ENCODE measurements around the gene TIMP4. TPM values are rescaled to one million over a fixed set of nuclear protein-coding genes. Genes with fewer than 3 reads are reported as not detected.

TIMP4 gene
- total and polyA plus RNA-seq, 2 of the 4 experiments (the other 2 are of a cell fraction), result 0.39 to 0.54 TPM

DNA sequence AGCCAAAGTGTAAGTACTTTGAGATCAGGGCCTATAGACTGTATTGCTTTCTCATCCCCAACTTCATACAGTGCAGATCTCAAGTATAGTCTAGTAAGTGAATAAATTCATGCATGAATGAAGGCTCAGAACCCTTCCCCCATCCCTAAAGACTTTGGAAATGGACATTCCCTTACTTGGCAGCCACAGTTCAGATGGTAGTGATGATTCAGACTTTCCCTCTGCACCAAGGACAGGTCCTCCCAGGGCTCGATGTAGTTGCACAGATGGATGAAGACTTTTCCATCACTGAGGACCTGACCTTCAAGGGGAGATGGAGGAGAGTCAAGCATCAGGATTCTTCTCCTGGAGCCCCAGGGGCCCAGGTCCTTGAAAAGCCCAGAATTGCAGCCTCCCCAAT, 4.6 kb downstream of the TIMP4 start:
- H4K8ac ChIP-seq (ENCODE audit: low read depth in 2 of 2, low read length in 2 of 2), result no peak overlapping the region
- no peak overlapping the region for H2BK20ac ChIP-seq (ENCODE audit: low read depth, low read length)
- no TSS peak for BruUV-seq (replicated peaks)
- peak; percentile 8 for DNase-seq
- WGBS, 2 experiments (ENCODE audit: extremely low coverage in 2 of 2, insufficient read length in 1 of 2), result no CpG with 5 or more reads among the region's 1 CpG
- ChIA-PET POLR2A (ENCODE audit: unreplicated experiment) (no interaction called here), CTCF (no interaction called here)
- no peak overlapping the region for H3K18ac ChIP-seq (ENCODE audit: low read depth, low read length)
- peaks cover 30% of the 10 kb centered on the region for H3K27me3 ChIP-seq (ENCODE audit: control insufficient read depth, insufficient read depth, low read length)
- no peak overlapping the region for H3K14ac ChIP-seq (replicated peaks; ENCODE audit: low read depth, low read length)
- no peak overlapping the region for H3K56ac ChIP-seq (ENCODE audit: extremely low read depth, insufficient read depth, low read length)
- no peak overlapping the region for H3K4me3 ChIP-seq (ENCODE audit: insufficient read depth, low read depth, low read length)
- no peaks in the 10 kb centered on the region for H3K79me1 ChIP-seq (ENCODE audit: low read depth in 1 of 2, low read length in 2 of 2)
- H2AFZ ChIP-seq (replicated peaks; ENCODE audit: low read length, poor library complexity), result no peak overlapping the region
- H3K4ac ChIP-seq (ENCODE audit: low read depth, low read length), result no peak overlapping the region
- no peak overlapping the region for H3K23ac ChIP-seq (ENCODE audit: low read depth, low read length)
- H3K9me1 ChIP-seq (ENCODE audit: insufficient read depth, low read length), result peaks cover 6% of the 10 kb centered on the region
- no peak overlapping the region for H4K91ac ChIP-seq (ENCODE audit: insufficient read depth, low read depth, low read length)
- no peak overlapping the region for H4K5ac ChIP-seq (ENCODE audit: low read depth, low read length)
- no peak overlapping the region for H2BK15ac ChIP-seq (ENCODE audit: low read depth, low read length)
- TF ChIP-seq NFE2L2 (IDR thresholded peaks at IDR 0.05; ENCODE audit: low read depth, low read length) (no peak), MAFK (IDR thresholded peaks at IDR 0.05; ENCODE audit: low read depth, low read length) (no peak), RCOR1 (IDR thresholded peaks at IDR 0.05; ENCODE audit: insufficient replicate concordance, low read length) (no peak), FOS (IDR thresholded peaks at IDR 0.05; ENCODE audit: low read depth, low read length) (no peak), BHLHE40 (IDR thresholded peaks at IDR 0.05; ENCODE audit: low read depth, low read length) (no peak), CEBPB (IDR thresholded peaks at IDR 0.05; ENCODE audit: low read depth, low read length) (no peak), POLR2A (IDR thresholded peaks at IDR 0.05; ENCODE audit: low read depth, low read length) (no peak), CHD1 (IDR thresholded peaks at IDR 0.05; ENCODE audit: low read depth, low read length) (no peak), CTCF (conservative IDR thresholded peaks at IDR 0.05; ENCODE audit: low read depth, low read length) (no peak), SMC3 (IDR thresholded peaks at IDR 0.05; ENCODE audit: low read depth, low read length) (no peak), MAZ (IDR thresholded peaks at IDR 0.05; ENCODE audit: borderline replicate concordance, low read depth, low read length) (no peak), ELK1 (IDR thresholded peaks at IDR 0.05; ENCODE audit: borderline replicate concordance, low read depth, low read length) (no peak), RAD21 (IDR thresholded peaks at IDR 0.05; ENCODE audit: low read length) (no peak), RFX5 (IDR thresholded peaks at IDR 0.05; ENCODE audit: low read depth, low read length) (no peak), MXI1 (IDR thresholded peaks at IDR 0.05; ENCODE audit: borderline replicate concordance, low read depth, low read length) (no peak)
- TF ChIP-seq, protein P1, sequence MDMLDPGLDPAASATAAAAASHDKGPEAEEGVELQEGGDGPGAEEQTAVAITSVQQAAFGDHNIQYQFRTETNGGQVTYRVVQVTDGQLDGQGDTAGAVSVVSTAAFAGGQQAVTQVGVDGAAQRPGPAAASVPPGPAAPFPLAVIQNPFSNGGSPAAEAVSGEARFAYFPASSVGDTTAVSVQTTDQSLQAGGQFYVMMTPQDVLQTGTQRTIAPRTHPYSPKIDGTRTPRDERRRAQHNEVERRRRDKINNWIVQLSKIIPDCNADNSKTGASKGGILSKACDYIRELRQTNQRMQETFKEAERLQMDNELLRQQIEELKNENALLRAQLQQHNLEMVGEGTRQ (IDR thresholded peaks at IDR 0.05; ENCODE audit: low read depth, low read length), result no peak
- no peaks in the 10 kb centered on the region for H4K20me1 ChIP-seq (ENCODE audit: insufficient read depth, low read length)
- in situ Hi-C loops (cut with MboI; ENCODE audit: low sequenced_read_pairs), result no loop called here
- intact Hi-C loops (cut with micrococcal nuclease), result no loop called here
- H2AK9ac ChIP-seq (replicated peaks; ENCODE audit: low read depth, low read length, poor library complexity), result no peak overlapping the region
- no peaks in the 10 kb centered on the region for H3K9me3 ChIP-seq (ENCODE audit: control insufficient read depth, insufficient read depth, low read length)
- H3K4me1 ChIP-seq (ENCODE audit: control insufficient read depth, insufficient read depth, low read length), result peaks cover 8% of the 10 kb centered on the region
- dilution Hi-C loops (cut with HindIII; ENCODE audit: low sequenced_read_pairs, unreplicated experiment), result no loop called here
- no peaks in the 10 kb centered on the region for H3K36me3 ChIP-seq (ENCODE audit: control insufficient read depth, insufficient read depth, low read length)
- no peak overlapping the region for H3K4me2 ChIP-seq (ENCODE audit: low read depth, low read length)
- no peak overlapping the region for H2BK5ac ChIP-seq (ENCODE audit: low read depth, low read length, poor library complexity, severe bottlenecking)
- no peak overlapping the region for H3K27ac ChIP-seq (ENCODE audit: insufficient read depth, low read length)
- H2BK120ac ChIP-seq (ENCODE audit: low read depth, low read length), result no peak overlapping the region
- no peak overlapping the region for H3K9ac ChIP-seq (ENCODE audit: low read depth, low read length)
- no peak overlapping the region for H2AK5ac ChIP-seq (ENCODE audit: low read depth, low read length)
- ATAC-seq (ENCODE audit: low read depth), result no peak
